CD4-positive, CD25-positive, alpha-beta regulatory T cell (primary cell): Measurements from ENCODE around the gene CD82. TPM values are rescaled to one million over a fixed set of nuclear protein-coding genes. Genes with fewer than 3 reads are reported as not detected.
"Not testable (repeated sequence)": the region's sequence is repeated elsewhere in the genome, so short reads cannot be mapped to it uniquely, and the experiment has no call there.

Source experiments
- ATAC-seq, 2 donors: fragments of 150-1000 bp; cut with Tn5 transposase; one replicate each; pipeline ENCODE4 v1.10.0; 2021; ENCODE audit warnings: low read depth in 2 of 2, moderate number of reproducible peaks in 2 of 2, moderate library complexity in 1 of 2
- DNase-seq, 3 donors: peaks; one replicate each; pipeline versions ENCODE4 v3.0.0 to v3.0.0-alpha.2; 2012 to 2022; ENCODE audit warnings: mixed read lengths in 1 of 3
- H3K27ac ChIP-seq: one replicate; pipeline ENCODE4 v1.7.0; 2013; ENCODE audit warnings: mild to moderate bottlenecking, low read length; ENCODE audit not compliant: insufficient read depth, poor library complexity, severe bottlenecking
- H3K27me3 ChIP-seq: one replicate; pipeline ENCODE4 v1.7.0; 2013; ENCODE audit warnings: low read length; ENCODE audit not compliant: control insufficient read depth, insufficient read depth
- H3K36me3 ChIP-seq: one replicate; pipeline ENCODE4 v1.7.0; 2013; ENCODE audit warnings: mild to moderate bottlenecking, low read length, moderate library complexity; ENCODE audit not compliant: control insufficient read depth, insufficient read depth
- H3K4me1 ChIP-seq: 2 replicates; pipeline ENCODE4 v1.7.0; 2013; ENCODE audit warnings: mild to moderate bottlenecking, low read length; ENCODE audit not compliant: insufficient read depth, control insufficient read depth, poor library complexity, severe bottlenecking
- H3K4me3 ChIP-seq: one replicate; pipeline ENCODE4 v1.7.0; 2013; ENCODE audit warnings: low read depth, mild to moderate bottlenecking, low read length, moderate library complexity
- H3K9me3 ChIP-seq, 2 experiments: 1 replicate in 1 of 2; 2 replicates in 1 of 2; pipeline ENCODE4 v1.7.0; 2013; ENCODE audit warnings: low read length in 2 of 2, mild to moderate bottlenecking in 1 of 2, moderate library complexity in 1 of 2; ENCODE audit not compliant: control insufficient read depth in 2 of 2
- H3K27ac Mint-ChIP-seq, 3 donors: one replicate each; pipeline ENCODE4 v1.8.0; 2020 to 2022; ENCODE audit warnings: mild to moderate bottlenecking in 3 of 3, mixed read lengths in 3 of 3, moderate library complexity in 2 of 3
- H3K27me3 Mint-ChIP-seq: one replicate; pipeline ENCODE4 v1.8.0; 2022; ENCODE audit warnings: mild to moderate bottlenecking, mixed read lengths
- H3K36me3 Mint-ChIP-seq: one replicate; pipeline ENCODE4 v1.8.0; 2020; ENCODE audit warnings: mixed read lengths
- H3K4me1 Mint-ChIP-seq, 4 donors: one replicate each; pipeline ENCODE4 v1.8.0; 2020 to 2022; ENCODE audit warnings: mixed read lengths in 4 of 4, mild to moderate bottlenecking in 1 of 4
- H3K4me3 Mint-ChIP-seq, 4 donors: one replicate each; pipeline ENCODE4 v1.8.0; 2020 to 2022; ENCODE audit warnings: mild to moderate bottlenecking in 4 of 4, mixed read lengths in 4 of 4, moderate library complexity in 3 of 4
- H3K9me3 Mint-ChIP-seq, 7 donors: one replicate each; pipeline ENCODE4 v1.8.0; 2020 to 2022; ENCODE audit warnings: mixed read lengths in 7 of 7, mild to moderate bottlenecking in 3 of 7, moderate library complexity in 2 of 7
- polyA plus RNA-seq, 4 donors: library from polyadenylated mRNA; unstranded; fragments of 300-500 nt; fragmentation: Illumina TruSeq; gene quantifications; one replicate each; pipeline ENCODE4 v1.2.3, GENCODE V29; 2021
- total RNA-seq: library from RNA; stranded (reverse); gene quantifications from one replicate; pipeline ENCODE4 v1.2.3, GENCODE V29; 2022

CD82 gene
- total and polyA plus RNA-seq, 5 donors from 2014 or later = 81.0 to 167 (median 132) TPM

DNA sequence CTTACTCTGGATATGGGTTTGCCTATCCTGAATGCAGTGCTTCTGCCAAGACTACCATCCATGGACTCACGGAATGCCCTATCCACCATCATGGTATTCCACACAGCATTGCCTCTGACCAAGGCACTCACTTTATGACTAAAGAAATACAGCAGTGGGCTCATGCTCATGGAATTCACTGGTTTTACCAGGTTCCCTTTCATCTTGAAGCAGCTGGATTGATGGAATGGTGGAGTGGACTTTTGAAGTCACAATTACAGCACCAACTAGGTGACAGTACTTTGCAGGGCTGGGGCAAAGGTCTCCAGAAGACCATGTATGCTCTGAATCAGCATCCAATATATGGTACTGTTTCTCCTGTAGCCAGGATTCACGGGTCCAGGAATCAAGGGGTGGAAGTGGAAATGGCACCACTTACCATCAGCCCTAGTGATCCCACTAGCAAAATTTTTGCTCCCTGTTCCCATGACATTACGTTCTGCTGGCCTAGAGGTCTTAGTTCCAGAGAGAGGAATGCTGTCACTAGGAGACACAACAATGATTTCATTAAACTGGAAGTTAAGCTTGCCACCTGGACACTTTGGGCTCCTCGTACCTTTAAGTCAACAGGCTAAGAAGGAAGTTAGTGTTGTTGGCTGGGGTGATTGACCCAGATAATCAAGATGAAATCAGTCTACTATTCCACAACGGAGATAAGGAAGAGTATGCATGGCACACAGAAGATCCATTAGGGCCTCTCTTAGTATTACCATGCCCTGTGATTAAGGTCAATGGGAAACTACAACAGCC lies 16.3 kb upstream of the CD82 start:
- not testable (repeated sequence) for H3K27ac ChIP-seq, H3K36me3 Mint-ChIP-seq, H3K4me3 Mint-ChIP-seq, H3K27ac Mint-ChIP-seq, H3K9me3 ChIP-seq, ATAC-seq, H3K4me3 ChIP-seq, H3K4me1 Mint-ChIP-seq, H3K27me3 Mint-ChIP-seq, DNase-seq, H3K4me1 ChIP-seq, H3K27me3 ChIP-seq, H3K36me3 ChIP-seq, H3K9me3 Mint-ChIP-seq

DNA sequence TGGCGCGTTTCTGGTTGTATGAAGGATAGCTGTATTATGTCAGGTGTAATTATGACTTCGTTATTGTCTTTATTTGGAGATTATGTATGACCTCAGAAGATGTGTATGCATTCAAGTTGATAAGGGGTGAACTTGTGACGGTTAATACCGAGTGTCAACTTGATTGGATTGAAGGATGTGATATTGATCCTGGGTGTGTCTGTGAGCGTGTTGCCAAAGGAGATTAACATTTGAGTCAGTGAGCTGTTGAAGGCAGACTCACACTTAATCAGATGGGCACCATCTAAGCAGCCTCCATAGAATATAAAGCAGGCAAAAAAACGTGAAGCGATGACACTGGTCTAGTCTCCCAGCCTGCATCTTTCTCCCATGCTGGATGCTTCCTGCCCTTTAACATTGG lies 15.3 kb upstream of the CD82 start:
- Histone ChIP-seq H3K4me3 (no peak overlapping the region), H3K9me3 (peaks cover 0 to 4% of the 10 kb centered on the region in 2 experiments), H3K4me1 (no peaks in the 10 kb centered on the region), H3K27me3 (peaks cover 5% of the 10 kb centered on the region), H3K36me3 (no peaks in the 10 kb centered on the region), H3K27ac (no peak overlapping the region)
- Mint-ChIP-seq H3K4me3 (no peak overlapping the region), H3K4me1 (peaks cover 0 to 2% (median 0%) of the 10 kb centered on the region in 4 donors), H3K27ac (no peak overlapping the region), H3K36me3 (peaks cover 5% of the 10 kb centered on the region), H3K9me3 (peaks cover 0 to 6% (median 2%) of the 10 kb centered on the region in 7 donors), H3K27me3 (peaks cover 6% of the 10 kb centered on the region)
- no peak for DNase-seq
- ATAC-seq = no peak

DNA sequence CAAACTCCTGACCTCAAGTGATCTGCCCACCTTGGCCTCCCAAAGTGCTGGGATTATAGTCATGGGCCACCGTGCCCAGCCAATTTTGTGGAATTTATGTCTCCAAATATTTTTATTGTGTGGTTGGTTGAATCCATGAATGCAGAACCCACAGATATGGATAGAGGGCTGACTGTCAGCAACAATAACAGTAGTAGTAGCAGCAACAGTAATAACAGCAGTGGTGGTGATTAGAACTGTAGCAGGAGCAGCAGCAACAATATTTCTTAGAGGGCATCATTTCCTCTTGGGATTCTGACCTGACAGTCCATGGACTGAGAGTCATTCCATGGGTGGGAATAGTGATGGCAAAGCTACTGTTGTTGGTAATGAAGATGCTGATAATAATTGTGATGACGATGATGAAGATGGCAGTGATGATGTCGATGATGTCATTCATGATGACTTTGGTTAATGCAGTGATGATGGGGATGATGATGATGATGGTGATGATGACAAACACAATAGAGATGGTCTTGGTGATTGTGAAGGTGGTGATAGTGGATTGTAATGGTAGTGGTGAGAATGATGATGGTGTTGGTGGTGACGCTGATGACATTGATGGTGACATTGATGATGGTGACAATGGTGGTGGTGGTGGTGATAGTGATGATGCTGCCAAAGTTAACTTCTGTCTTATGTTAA lies 13.9 kb upstream of the CD82 start:
- Histone ChIP-seq H3K36me3 (no peaks in the 10 kb centered on the region), H3K4me1 (no peaks in the 10 kb centered on the region), H3K4me3 (no peak overlapping the region), H3K27me3 (peaks cover 5% of the 10 kb centered on the region), H3K9me3 (peaks cover 0 to 4% of the 10 kb centered on the region in 2 experiments), H3K27ac (no peak overlapping the region)
- Mint-ChIP-seq H3K9me3 (peaks cover 0 to 4% (median 2%) of the 10 kb centered on the region in 7 donors), H3K27ac (no peak overlapping the region), H3K4me1 (peaks cover 0 to 3% (median under 1%) of the 10 kb centered on the region in 4 donors), H3K36me3 (peaks cover 5% of the 10 kb centered on the region), H3K27me3 (peaks cover 9% of the 10 kb centered on the region), H3K4me3 (no peak overlapping the region)
- ATAC-seq (no peak), DNase-seq (no peak)

DNA sequence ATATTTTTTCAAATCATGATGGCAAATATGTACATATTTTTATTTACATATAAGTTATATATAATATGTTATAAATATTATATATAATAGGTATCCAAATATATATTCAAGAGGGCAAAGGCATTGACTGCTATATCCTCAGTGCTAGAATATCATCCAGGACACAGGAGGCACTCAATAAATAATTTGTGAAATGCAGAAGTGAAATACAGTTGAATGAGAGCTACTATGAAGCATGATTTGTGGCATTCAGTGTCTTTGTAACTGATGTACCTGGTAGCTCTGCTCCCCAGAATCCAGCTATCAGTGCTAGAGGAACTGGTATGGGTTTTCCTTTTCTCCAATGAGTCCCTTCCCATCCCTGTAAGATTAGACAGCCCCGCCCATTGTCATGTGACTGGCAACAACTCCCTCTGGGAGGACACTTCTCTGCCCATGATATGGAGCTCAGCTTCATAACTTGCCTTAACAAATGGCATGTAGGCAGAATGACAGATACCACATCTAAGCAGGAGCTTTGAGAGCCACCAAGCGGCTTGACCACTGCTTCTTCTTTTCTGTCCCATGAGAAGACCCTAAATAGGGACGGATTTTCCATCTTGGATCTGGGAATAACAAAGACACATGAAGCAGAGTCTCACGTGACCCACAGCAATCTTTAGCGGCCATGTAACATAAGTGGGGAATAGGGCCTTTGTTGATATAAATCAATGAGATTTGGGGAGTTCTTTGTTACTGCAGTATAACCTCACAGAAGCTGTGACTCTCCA lies 10.2 kb upstream of the CD82 start:
- Mint-ChIP-seq H3K27me3 (peaks cover 11% of the 10 kb centered on the region), H3K27ac (no peak overlapping the region), H3K9me3 (peaks cover 0 to 4% (median 2%) of the 10 kb centered on the region in 7 donors), H3K4me1 (peaks cover 0 to 24% (median 13%) of the 10 kb centered on the region in 4 donors), H3K4me3 (no peak overlapping the region), H3K36me3 (peaks cover 5% of the 10 kb centered on the region)
- DNase-seq (no peak), ATAC-seq (no peak)
- H3K9me3 ChIP-seq = peaks cover 0 to 4% of the 10 kb centered on the region in 2 experiments
- H3K36me3 ChIP-seq = no peaks in the 10 kb centered on the region
- H3K27me3 ChIP-seq = peaks cover 5% of the 10 kb centered on the region
- H3K4me1 ChIP-seq = peaks cover 12% of the 10 kb centered on the region
- H3K4me3 ChIP-seq = no peak overlapping the region
- H3K27ac ChIP-seq = no peak overlapping the region

DNA sequence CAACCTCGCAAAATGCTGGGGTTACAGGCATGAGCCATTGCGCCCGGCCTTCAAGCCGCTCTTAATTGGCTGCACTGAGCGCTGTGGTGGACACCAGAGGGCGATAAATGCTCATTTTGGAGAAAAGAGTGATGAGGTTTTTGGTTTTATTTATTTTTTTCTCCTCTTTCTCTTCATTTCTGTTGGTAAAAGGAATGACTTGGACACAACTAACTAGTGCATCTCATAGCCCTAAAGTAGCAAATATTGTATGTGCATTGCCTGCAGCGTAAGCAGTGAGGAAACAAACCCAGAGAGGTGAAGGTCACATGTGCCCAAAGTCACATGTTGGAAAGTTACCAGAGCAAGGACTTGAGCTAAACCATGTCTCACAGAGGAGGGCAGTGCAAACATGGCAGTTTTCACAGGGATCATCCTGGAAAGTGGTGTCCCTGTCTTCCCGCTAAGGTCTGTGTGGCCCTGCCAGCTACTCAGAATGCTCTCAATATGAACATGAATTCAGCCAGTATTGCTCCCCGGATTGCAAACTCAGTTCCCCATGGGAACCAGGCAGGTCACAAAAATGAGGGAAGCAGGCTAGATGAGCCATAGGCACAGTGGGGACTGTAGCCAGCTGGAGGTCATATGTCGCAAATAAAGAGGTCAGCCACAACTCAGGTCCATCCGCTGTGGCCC lies 8.6 kb upstream of the CD82 start:
- Histone ChIP-seq H3K9me3 (peaks cover 0 to 4% of the 10 kb centered on the region in 2 experiments), H3K27ac (no peak overlapping the region), H3K36me3 (no peaks in the 10 kb centered on the region), H3K4me3 (no peak overlapping the region), H3K27me3 (peaks cover under 1% of the 10 kb centered on the region), H3K4me1 (peaks cover 12% of the 10 kb centered on the region)
- peak; percentile 56 to 71 (median 67) for DNase-seq
- peak overlapping the region in 1 of 3 donors; percentile 64 for H3K27ac Mint-ChIP-seq
- peaks cover 11% of the 10 kb centered on the region for H3K27me3 Mint-ChIP-seq
- no peak overlapping the region for H3K4me3 Mint-ChIP-seq
- ATAC-seq = peak; percentile 46 to 67
- H3K9me3 Mint-ChIP-seq = peaks cover 0 to 4% (median under 1%) of the 10 kb centered on the region in 7 donors
- peaks cover 5% of the 10 kb centered on the region for H3K36me3 Mint-ChIP-seq
- H3K4me1 Mint-ChIP-seq = peaks cover 0 to 33% (median 17%) of the 10 kb centered on the region in 4 donors

DNA sequence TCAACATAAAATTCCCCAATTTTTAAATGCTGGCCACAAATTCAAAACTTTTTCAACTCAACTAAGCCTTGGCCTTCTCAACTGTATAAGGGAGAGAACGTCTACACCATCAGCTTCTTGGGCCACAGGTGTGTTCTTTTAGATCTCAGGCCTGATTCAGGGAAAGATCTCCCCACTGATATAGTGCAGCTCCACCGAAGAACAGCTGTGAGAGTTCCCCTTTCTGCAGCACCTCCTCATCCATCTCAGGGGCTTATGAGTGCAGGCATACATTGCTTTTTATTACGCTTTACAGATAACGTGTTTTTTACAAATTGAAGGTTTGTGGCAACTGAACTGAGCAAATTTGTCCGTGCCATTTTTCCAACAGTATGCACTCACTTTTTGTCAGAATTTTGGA lies 8.0 kb upstream of the CD82 start:
- ATAC-seq = no peak
- no peak for DNase-seq
- H3K27me3 Mint-ChIP-seq = peaks cover 11% of the 10 kb centered on the region
- peaks cover 0 to 4% (median 0%) of the 10 kb centered on the region in 7 donors for H3K9me3 Mint-ChIP-seq
- H3K4me1 ChIP-seq = peaks cover 12% of the 10 kb centered on the region
- H3K4me3 Mint-ChIP-seq = no peak overlapping the region
- H3K9me3 ChIP-seq = peaks cover 0 to 3% of the 10 kb centered on the region in 2 experiments
- no peak overlapping the region for H3K27ac ChIP-seq
- H3K27me3 ChIP-seq = no peaks in the 10 kb centered on the region
- H3K36me3 ChIP-seq = no peaks in the 10 kb centered on the region
- H3K4me1 Mint-ChIP-seq = peaks cover 0 to 35% (median 19%) of the 10 kb centered on the region in 4 donors
- no peak overlapping the region for H3K27ac Mint-ChIP-seq
- no peak overlapping the region for H3K4me3 ChIP-seq
- H3K36me3 Mint-ChIP-seq = peaks cover 5% of the 10 kb centered on the region
